ENCODE measurements around the gene MCF2L. TPM values are rescaled to one million over a fixed set of nuclear protein-coding genes. Genes with fewer than 3 reads are reported as not detected.

MCF2L gene
- total RNA-seq, 1 donor from 2014 or later = 90.0 TPM

DNA sequence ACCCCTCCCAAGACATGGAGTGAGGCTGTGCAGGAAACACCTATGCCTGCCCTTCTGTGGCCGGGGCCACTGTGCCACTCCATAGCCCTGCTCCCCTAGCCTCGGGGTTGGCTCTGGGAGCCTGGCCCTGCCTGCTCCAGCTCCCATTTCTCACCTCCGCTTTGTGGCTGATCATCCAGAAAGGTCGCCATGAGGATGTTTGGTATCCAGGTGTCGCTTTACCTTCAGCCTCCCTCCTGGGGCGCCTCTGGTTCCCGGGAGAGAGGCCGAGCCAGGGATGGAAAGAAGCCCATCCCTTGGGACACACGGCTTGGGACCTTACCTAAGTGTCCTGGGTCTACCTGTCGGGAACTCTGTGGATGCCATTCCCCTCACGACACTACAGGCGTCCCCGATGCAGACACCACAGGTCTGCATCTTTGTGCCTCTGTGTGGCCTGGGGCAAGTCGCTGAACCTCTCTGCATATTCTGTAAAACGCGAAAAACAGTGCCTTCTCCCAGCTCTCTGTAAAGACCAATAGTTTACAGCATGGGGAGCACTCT lies 3.4 kb upstream of the MCF2L start:
- no peak for DNase-seq (ENCODE audit: low spot score, unreplicated experiment)
- Mint-ChIP-seq H3K27me3 (no peaks in the 10 kb centered on the region), H3K4me1 (ENCODE audit: low read depth) (peaks cover 9% of the 10 kb centered on the region), H3K4me3 (ENCODE audit: low read depth) (no peak overlapping the region), H3K36me3 (ENCODE audit: insufficient read depth) (no peaks in the 10 kb centered on the region), H3K9me3 (ENCODE audit: low read depth) (no peaks in the 10 kb centered on the region), H3K27ac (no peak overlapping the region)
- TF ChIP-seq, protein P1, sequence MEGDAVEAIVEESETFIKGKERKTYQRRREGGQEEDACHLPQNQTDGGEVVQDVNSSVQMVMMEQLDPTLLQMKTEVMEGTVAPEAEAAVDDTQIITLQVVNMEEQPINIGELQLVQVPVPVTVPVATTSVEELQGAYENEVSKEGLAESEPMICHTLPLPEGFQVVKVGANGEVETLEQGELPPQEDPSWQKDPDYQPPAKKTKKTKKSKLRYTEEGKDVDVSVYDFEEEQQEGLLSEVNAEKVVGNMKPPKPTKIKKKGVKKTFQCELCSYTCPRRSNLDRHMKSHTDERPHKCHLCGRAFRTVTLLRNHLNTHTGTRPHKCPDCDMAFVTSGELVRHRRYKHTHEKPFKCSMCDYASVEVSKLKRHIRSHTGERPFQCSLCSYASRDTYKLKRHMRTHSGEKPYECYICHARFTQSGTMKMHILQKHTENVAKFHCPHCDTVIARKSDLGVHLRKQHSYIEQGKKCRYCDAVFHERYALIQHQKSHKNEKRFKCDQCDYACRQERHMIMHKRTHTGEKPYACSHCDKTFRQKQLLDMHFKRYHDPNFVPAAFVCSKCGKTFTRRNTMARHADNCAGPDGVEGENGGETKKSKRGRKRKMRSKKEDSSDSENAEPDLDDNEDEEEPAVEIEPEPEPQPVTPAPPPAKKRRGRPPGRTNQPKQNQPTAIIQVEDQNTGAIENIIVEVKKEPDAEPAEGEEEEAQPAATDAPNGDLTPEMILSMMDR (IDR thresholded peaks at IDR 0.05; ENCODE audit: unreplicated experiment) = no peak

DNA sequence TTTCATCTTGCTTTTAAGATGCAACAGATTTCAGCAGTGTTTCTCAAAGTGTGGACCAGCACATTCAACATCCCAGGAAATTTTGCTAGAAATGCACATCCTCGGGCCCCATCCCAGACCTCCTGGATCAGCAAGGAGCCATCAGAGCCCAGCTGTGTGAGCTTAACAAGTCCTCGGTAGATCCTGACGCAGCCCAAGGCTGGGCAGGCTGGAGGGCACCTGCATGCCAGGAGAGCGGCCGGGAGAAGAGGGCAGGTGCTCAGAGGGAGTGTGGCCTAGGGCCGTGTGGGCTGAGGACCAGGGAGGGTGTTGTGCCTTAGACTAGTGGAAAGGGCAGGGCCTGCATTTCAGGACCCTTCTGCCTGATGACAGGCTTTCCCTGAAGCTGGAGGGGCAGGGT lies 2.2 kb upstream of the MCF2L start:
- no peaks in the 10 kb centered on the region for H3K9me3 Mint-ChIP-seq (ENCODE audit: low read depth)
- TF ChIP-seq, protein P1 (IDR thresholded peaks at IDR 0.05; ENCODE audit: unreplicated experiment) = no peak
- no peak overlapping the region for H3K27ac Mint-ChIP-seq
- H3K36me3 Mint-ChIP-seq (ENCODE audit: insufficient read depth) = no peaks in the 10 kb centered on the region
- peaks cover 9% of the 10 kb centered on the region for H3K4me1 Mint-ChIP-seq (ENCODE audit: low read depth)
- DNase-seq (ENCODE audit: low spot score, unreplicated experiment) = no peak
- no peaks in the 10 kb centered on the region for H3K27me3 Mint-ChIP-seq
- H3K4me3 Mint-ChIP-seq (ENCODE audit: low read depth) = no peak overlapping the region

DNA sequence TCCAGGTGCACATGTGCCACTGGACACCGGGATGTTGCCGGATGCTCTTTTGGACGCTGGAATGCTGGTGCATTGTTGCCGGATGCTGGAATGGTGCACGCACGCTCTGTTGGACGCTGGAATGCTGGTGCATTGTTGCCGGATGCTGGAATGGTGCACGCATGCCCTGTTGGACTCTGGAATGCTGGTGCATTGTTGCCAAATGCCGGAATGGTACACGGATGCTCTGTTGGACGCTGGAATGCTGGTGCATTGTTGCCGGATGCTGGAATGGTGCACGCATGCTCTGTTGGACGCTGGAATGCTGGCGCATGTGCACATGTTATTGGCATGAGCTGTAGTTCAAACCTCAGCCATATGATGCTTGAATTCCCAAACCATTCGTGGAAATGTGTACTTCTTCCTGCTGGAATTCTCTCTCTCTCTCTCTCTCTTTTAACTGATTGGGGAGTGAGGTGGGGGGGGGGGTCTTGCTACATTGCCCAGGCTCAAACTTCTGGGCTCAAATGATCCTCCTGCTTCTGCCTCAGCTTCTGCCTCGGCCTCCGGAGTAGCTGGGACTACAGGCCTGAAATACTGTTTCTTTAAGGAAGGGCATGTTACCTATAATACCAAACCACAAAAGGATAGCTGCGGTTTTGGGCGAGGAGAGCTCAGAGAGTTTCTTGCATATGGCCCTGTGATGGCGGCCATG lies 1.2 kb upstream of the MCF2L start:
- TF ChIP-seq, protein P1 (IDR thresholded peaks at IDR 0.05; ENCODE audit: unreplicated experiment) = no peak
- Mint-ChIP-seq H3K36me3 (ENCODE audit: insufficient read depth) (no peaks in the 10 kb centered on the region), H3K4me3 (ENCODE audit: low read depth) (peak overlapping the region; percentile 64), H3K4me1 (ENCODE audit: low read depth) (peaks cover 9% of the 10 kb centered on the region), H3K27me3 (no peaks in the 10 kb centered on the region), H3K9me3 (ENCODE audit: low read depth) (peaks cover 2% of the 10 kb centered on the region), H3K27ac (no peak overlapping the region)
- DNase-seq (ENCODE audit: low spot score, unreplicated experiment) = no peak

DNA sequence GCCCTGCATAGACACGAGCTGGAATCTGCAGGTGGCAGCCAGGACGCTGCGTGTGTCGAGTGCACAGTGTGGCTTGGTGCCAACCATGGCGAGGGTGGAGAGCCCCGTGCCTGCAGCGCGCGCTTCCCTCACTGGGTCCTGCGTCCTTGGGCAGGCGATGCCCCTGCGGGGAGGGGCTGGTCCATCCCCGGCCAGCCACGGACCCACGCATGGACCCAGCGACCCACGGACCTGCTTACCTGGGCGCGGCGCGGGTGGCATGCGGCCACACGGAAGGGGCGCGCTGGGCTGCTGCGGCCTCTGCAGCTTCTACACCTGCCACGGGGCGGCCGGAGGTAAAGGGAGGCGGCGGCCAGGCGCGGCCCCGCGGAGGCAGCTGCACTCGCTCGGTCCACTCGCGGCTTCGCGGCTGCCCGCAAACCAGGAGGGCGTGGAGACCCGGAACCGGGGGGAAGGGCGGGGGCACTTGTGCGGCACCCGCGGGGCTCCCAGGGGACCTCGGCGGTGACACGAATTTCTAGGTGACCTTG lies 569 bp upstream of the MCF2L start:
- peak; percentile 41 for DNase-seq (ENCODE audit: low spot score, unreplicated experiment)
- Mint-ChIP-seq H3K4me1 (ENCODE audit: low read depth) (peaks cover 9% of the 10 kb centered on the region), H3K27ac (no peak overlapping the region), H3K4me3 (ENCODE audit: low read depth) (peak overlapping the region; percentile 64), H3K9me3 (ENCODE audit: low read depth) (peaks cover 2% of the 10 kb centered on the region), H3K27me3 (no peaks in the 10 kb centered on the region), H3K36me3 (ENCODE audit: insufficient read depth) (no peaks in the 10 kb centered on the region)
- TF ChIP-seq, protein P1 (IDR thresholded peaks at IDR 0.05; ENCODE audit: unreplicated experiment) = peak; percentile 55

DNA sequence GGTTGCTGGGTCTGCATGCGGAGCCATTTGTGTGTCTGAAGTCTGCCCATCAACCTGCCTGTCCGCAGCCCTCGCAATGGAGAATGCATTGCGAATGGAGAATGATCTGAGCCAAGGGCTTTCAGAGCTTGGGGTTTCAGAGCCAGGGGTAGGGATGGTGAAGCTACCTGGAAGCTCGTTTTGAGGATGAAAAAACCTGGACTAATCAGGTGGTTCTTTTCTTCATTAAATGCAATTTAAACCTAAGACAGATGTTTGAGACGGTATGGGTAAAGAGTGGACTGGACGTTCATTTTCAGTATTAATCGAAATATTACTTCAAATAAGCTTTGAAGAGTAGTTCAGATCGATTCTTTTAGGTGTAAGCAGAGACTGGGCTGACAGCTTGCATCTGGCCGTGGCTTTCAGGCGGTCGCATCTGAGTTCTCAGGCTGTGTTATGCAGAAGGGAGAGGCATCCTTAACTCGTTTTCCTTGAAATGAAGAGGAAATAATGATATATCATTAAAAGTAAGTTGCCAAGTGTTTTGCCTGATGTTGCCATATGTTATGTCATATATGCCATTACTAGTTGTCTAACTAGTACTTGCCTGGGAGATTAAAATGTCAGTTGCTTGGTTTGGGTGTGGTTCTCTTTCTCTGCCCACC lies 801 bp downstream of the MCF2L start:
- no peaks in the 10 kb centered on the region for H3K36me3 Mint-ChIP-seq (ENCODE audit: insufficient read depth)
- TF ChIP-seq, protein P1 (IDR thresholded peaks at IDR 0.05; ENCODE audit: unreplicated experiment) = no peak
- H3K4me1 Mint-ChIP-seq (ENCODE audit: low read depth) = peaks cover 9% of the 10 kb centered on the region
- H3K4me3 Mint-ChIP-seq (ENCODE audit: low read depth) = peak overlapping the region; percentile 87
- H3K27me3 Mint-ChIP-seq = no peaks in the 10 kb centered on the region
- DNase-seq (ENCODE audit: low spot score, unreplicated experiment) = no peak
- peaks cover 2% of the 10 kb centered on the region for H3K9me3 Mint-ChIP-seq (ENCODE audit: low read depth)
- peak overlapping the region; percentile 51 for H3K27ac Mint-ChIP-seq

Measured in progenitor cell of endocrine pancreas (in vitro differentiated cells).